A549 (cell line): ENCODE results near the gene TMEM51. TPM values are rescaled to one million over a fixed set of nuclear protein-coding genes. Genes with fewer than 3 reads are reported as not detected.

Experiments
- ATAC-seq, 2 experiments: fragments of 200-7000 bp in 1 of 2; fragments of >200 bp in 1 of 2; cut with Nextera tagmentation in 1 of 2; cut with Tn5 transposase in 1 of 2; 3 replicates each; pipeline versions ENCODE4 v1.8.0 to v1.9.1; 2018 to 2020; ENCODE audit warnings: mild to moderate bottlenecking in 1 of 2, moderate library complexity in 1 of 2
- CTCF ChIA-PET: fragments of 300-600 bp; sonication (Branson Sonifier 250); formaldehyde crosslinking; extraction: SDS; loops from one replicate; lab custom pipeline; 2021; ENCODE audit warnings: antibody characterized with exemption, inconsistent platforms; lab: Yijun Ruan, JAX
- POLR2A ChIA-PET: fragments of 350-600 bp; formaldehyde crosslinking; extraction: SDS; loops from one replicate; lab custom pipeline; 2021; ENCODE audit warnings: antibody characterized with exemption, inconsistent platforms; lab: Yijun Ruan, JAX
- DNase-seq, 2 experiments: peaks; one replicate each; pipeline versions ENCODE4 v3.0.0 to v3.0.0-alpha.2; 2011 to 2016; ENCODE audit warnings: low read depth in 1 of 2, low spot score in 1 of 2
- FAIRE-seq: peaks from 2 replicates; lab custom pipeline; 2011; peaks lifted over from hg19 to GRCh38; lab: Jason Lieb, UNC
- H3K27ac ChIP-seq, 2 experiments: fragments of >200 bp; sonication (Bioruptor Twin); formaldehyde crosslinking; 3 replicates each; pipeline ENCODE4 v1.5.1; 2016 to 2017
- H3K4me1 ChIP-seq: fragments of >200 bp; sonication (Bioruptor Twin); formaldehyde crosslinking; 3 replicates; pipeline ENCODE4 v1.6.1; 2016
- H3K4me2 ChIP-seq: fragments of >200 bp; sonication (Bioruptor Twin); formaldehyde crosslinking; 3 replicates; pipeline ENCODE4 v1.6.1; 2016
- H3K4me3 ChIP-seq: fragments of >200 bp; sonication (Bioruptor Twin); formaldehyde crosslinking; 3 replicates; pipeline ENCODE4 v1.5.1; 2016
- H3K9me3 ChIP-seq: fragments of >200 bp; sonication (Bioruptor Twin); formaldehyde crosslinking; 3 replicates; pipeline ENCODE4 v1.6.1; 2016
- CBX8 ChIP-seq: fragments of 200-600 bp; sonication (generic); IDR thresholded peaks from 2 replicates; pipeline ENCODE4 v1.6.1; 2016
- CEBPB ChIP-seq, 2 experiments: fragments of >200 bp in 1 of 2; sonication (Bioruptor Twin) in 1 of 2; formaldehyde crosslinking in 1 of 2; IDR thresholded peaks; 2 replicates each; pipeline ENCODE4 v1.6.1; 2012 to 2016
- CHD2 ChIP-seq: fragments of 150-350 bp; IDR thresholded peaks from 2 replicates; pipeline ENCODE4 v1.6.1; 2014; ENCODE audit warnings: low read length; ENCODE audit not compliant: partially characterized antibody
- CHD4 ChIP-seq: fragments of 200-600 bp; sonication (generic); IDR thresholded peaks from 2 replicates; pipeline ENCODE4 v1.6.1; 2016; ENCODE audit warnings: antibody characterized with exemption, mild to moderate bottlenecking, borderline replicate concordance
- EHF ChIP-seq: fragments of 250-450 bp; sonication (Bioruptor Pico); IDR thresholded peaks from 2 replicates; pipeline ENCODE4 v1.5.0; 2020; ENCODE audit warnings: mild to moderate bottlenecking
- FOXS1 ChIP-seq: fragments of 250-450 bp; sonication (Bioruptor Pico); IDR thresholded peaks from 2 replicates; pipeline ENCODE4 v1.5.0; 2020; ENCODE audit warnings: mild to moderate bottlenecking, moderate library complexity
- GATA3 ChIP-seq: IDR thresholded peaks from 2 replicates; pipeline ENCODE4 v1.6.1; 2012; ENCODE audit warnings: borderline replicate concordance
- HEYL ChIP-seq: fragments of 250-450 bp; sonication (Bioruptor Pico); IDR thresholded peaks from 2 replicates; pipeline ENCODE4 v1.8.0; 2021; ENCODE audit warnings: mild to moderate bottlenecking, moderate library complexity
- HOXA7 ChIP-seq: fragments of 250-450 bp; sonication (Bioruptor Pico); IDR thresholded peaks from 2 replicates; pipeline ENCODE4 v1.5.0; 2020; ENCODE audit warnings: mild to moderate bottlenecking, moderate library complexity
- JUN ChIP-seq, 2 experiments: fragments of >200 bp; sonication (Bioruptor Twin); formaldehyde crosslinking; IDR thresholded peaks; 2 replicates in 1 of 2; 3 replicates in 1 of 2; pipeline ENCODE4 v1.6.1; 2016 to 2017
- KDM1A ChIP-seq: fragments of 200-600 bp; sonication (generic); IDR thresholded peaks from 2 replicates; pipeline ENCODE4 v1.6.1; 2016; ENCODE audit warnings: low read depth, mild to moderate bottlenecking
- KDM5A ChIP-seq: fragments of 200-600 bp; sonication (generic); IDR thresholded peaks from 2 replicates; pipeline ENCODE4 v1.6.1; 2016; ENCODE audit warnings: antibody characterized with exemption, mild to moderate bottlenecking
- MAZ ChIP-seq: fragments of 150-350 bp; IDR thresholded peaks from 2 replicates; pipeline ENCODE4 v1.6.1; 2014; ENCODE audit warnings: antibody characterized with exemption, low read depth, low read length, borderline replicate concordance
- MYC ChIP-seq: IDR thresholded peaks from 2 replicates; pipeline ENCODE4 v1.6.1; 2012; ENCODE audit warnings: mild to moderate bottlenecking, inconsistent platforms, low read length, improper control_type of control experiment, borderline replicate concordance
- NPAS2 ChIP-seq: fragments of 250-450 bp; sonication (Bioruptor Pico); IDR thresholded peaks from 2 replicates; pipeline ENCODE4 v1.8.0; 2022; ENCODE audit warnings: mild to moderate bottlenecking, moderate library complexity, borderline replicate concordance
- NR3C1 ChIP-seq: fragments of >200 bp; sonication (Bioruptor Twin); formaldehyde crosslinking; IDR thresholded peaks from 3 replicates; pipeline ENCODE4 v1.6.1; 2017
- RFX5 ChIP-seq: fragments of 450-650 bp; IDR thresholded peaks from 2 replicates; pipeline ENCODE4 v1.7.1; 2014; ENCODE audit warnings: antibody characterized with exemption, mild to moderate bottlenecking, moderate library complexity
- RNF2 ChIP-seq: fragments of 200-600 bp; sonication (generic); IDR thresholded peaks from 2 replicates; pipeline ENCODE4 v1.6.1; 2016; ENCODE audit warnings: low read depth, mild to moderate bottlenecking, antibody characterized with exemption, moderate library complexity, borderline replicate concordance
- SMC3 ChIP-seq: fragments of >200 bp; sonication (Bioruptor Twin); formaldehyde crosslinking; IDR thresholded peaks from 3 replicates; pipeline ENCODE4 v1.6.1; 2018; ENCODE audit warnings: inconsistent platforms
- SREBF2 ChIP-seq: fragments of 450-650 bp; IDR thresholded peaks from 2 replicates; pipeline ENCODE4 v1.6.1; 2014; ENCODE audit warnings: mild to moderate bottlenecking, moderate library complexity
- ZC3H11A ChIP-seq: fragments of 450-650 bp; IDR thresholded peaks from 2 replicates; pipeline ENCODE4 v1.6.1; 2014; ENCODE audit warnings: antibody characterized with exemption, mild to moderate bottlenecking
- ZSCAN20 ChIP-seq: fragments of 250-450 bp; sonication (Bioruptor Pico); IDR thresholded peaks from 2 replicates; pipeline ENCODE4 v1.8.0; 2022; ENCODE audit warnings: mild to moderate bottlenecking, moderate library complexity
- WGBS: methylation state at CpG from one replicate; pipeline ENCODE4 v1.1.6; 2017; ENCODE audit errors: missing lambda C conversion rate; 5-methylcytosine and 5-hydroxymethylcytosine counted together
- polyA plus RNA-seq, 4 experiments: library from polyadenylated mRNA; depleted of rRNA in 3 of 4; stranded (reverse); fragments of >200 nt; fragmentation: RNase III in 1 of 4; extraction: RNeasy Plus Mini Kit Qiagen cat#74134 plus additional on column Dnase treatment in 1 of 4; gene quantifications; 2 replicates in 3 of 4; 3 replicates in 1 of 4; pipeline ENCODE4 v1.2.3, GENCODE V29; 2011 to 2017
- TF ChIP-seq, protein P1 (sequence below): fragments of >200 bp; sonication (Bioruptor Twin); formaldehyde crosslinking; IDR thresholded peaks from 3 replicates; pipeline ENCODE4 v1.6.1; 2016
- TF ChIP-seq, protein P2 (sequence below): fragments of 150-350 bp; IDR thresholded peaks from 2 replicates; pipeline ENCODE4 v1.6.1; 2014; ENCODE audit warnings: low read depth, mild to moderate bottlenecking, low read length
- TF ChIP-seq, protein P3 (sequence below): IDR thresholded peaks from 2 replicates; pipeline ENCODE4 v1.6.1; 2012
- TF ChIP-seq, protein P4 (sequence below): IDR thresholded peaks from 2 replicates; pipeline ENCODE4 v1.6.1; 2012

TMEM51 gene
- polyA plus RNA-seq, 2 of the 4 experiments (the other 2 are of a cell fraction): 20.0 to 22.8 TPM

DNA sequence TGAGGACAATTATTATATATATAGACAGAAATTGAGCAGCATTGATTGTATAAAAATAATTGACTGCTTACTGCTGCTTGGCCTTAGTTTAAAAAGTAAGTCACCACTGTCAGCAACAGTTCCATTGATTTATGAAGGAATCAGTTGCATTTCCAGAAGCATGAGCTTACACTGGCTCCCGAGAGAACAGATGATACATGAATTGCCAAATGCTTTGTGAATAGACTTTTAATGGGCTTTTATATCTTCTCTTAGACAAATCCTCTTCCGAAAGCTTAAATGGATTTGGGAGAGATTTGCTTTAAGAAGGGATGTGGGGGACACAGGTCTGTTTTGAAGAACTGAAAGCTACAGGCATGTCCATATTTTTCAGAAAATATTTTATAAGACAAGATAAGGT lies 101.0 kb downstream of the TMEM51 start:
- ChIA-PET POLR2A (no interaction called here), CTCF (interaction anchor here (0.5 to 2.3 kb wide), 7 partner anchors 11 to 144 kb away, joined by 3 to 9 read pairs (median 3); no protein-coding TSS in a partner anchor)
- TF ChIP-seq NPAS2 (CRISPR knock-in tag): no peak
- no peak for TF ChIP-seq JUN (IDR thresholded peaks at IDR 0.05)
- no peak for TF ChIP-seq ZSCAN20
- TF ChIP-seq CEBPB (IDR thresholded peaks at IDR 0.05): no peak
- TF ChIP-seq, protein P1, sequence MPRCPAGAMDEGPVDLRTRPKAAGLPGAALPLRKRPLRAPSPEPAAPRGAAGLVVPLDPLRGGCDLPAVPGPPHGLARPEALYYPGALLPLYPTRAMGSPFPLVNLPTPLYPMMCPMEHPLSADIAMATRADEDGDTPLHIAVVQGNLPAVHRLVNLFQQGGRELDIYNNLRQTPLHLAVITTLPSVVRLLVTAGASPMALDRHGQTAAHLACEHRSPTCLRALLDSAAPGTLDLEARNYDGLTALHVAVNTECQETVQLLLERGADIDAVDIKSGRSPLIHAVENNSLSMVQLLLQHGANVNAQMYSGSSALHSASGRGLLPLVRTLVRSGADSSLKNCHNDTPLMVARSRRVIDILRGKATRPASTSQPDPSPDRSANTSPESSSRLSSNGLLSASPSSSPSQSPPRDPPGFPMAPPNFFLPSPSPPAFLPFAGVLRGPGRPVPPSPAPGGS: no peak
- no peak for TF ChIP-seq SMC3
- TF ChIP-seq HOXA7 (CRISPR knock-in tag): no peak
- no peak for TF ChIP-seq MAZ
- TF ChIP-seq CHD2: no peak
- TF ChIP-seq, protein P2, sequence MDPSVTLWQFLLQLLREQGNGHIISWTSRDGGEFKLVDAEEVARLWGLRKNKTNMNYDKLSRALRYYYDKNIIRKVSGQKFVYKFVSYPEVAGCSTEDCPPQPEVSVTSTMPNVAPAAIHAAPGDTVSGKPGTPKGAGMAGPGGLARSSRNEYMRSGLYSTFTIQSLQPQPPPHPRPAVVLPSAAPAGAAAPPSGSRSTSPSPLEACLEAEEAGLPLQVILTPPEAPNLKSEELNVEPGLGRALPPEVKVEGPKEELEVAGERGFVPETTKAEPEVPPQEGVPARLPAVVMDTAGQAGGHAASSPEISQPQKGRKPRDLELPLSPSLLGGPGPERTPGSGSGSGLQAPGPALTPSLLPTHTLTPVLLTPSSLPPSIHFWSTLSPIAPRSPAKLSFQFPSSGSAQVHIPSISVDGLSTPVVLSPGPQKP: no peak
- no peak for TF ChIP-seq NR3C1
- TF ChIP-seq, protein P3, sequence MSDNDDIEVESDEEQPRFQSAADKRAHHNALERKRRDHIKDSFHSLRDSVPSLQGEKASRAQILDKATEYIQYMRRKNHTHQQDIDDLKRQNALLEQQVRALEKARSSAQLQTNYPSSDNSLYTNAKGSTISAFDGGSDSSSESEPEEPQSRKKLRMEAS: no peak
- no peak for TF ChIP-seq FOXS1 (CRISPR knock-in tag)
- TF ChIP-seq HEYL (CRISPR knock-in tag): no peak
- no peak for TF ChIP-seq RFX5
- no peak for TF ChIP-seq EHF (CRISPR knock-in tag)
- no peak for TF ChIP-seq SREBF2
- TF ChIP-seq CHD4: no peak
- no peak for TF ChIP-seq MYC
- DNase-seq: no peak
- no peaks in the 10 kb centered on the region for H3K4me1 ChIP-seq
- no peak for ATAC-seq
- no peak for FAIRE-seq
- H3K27ac ChIP-seq: no peak overlapping the region
- WGBS: 70% methylated on average over 2 of the region's 2 CpGs
- no peak overlapping the region for H3K4me3 ChIP-seq
- H3K9me3 ChIP-seq: no peaks in the 10 kb centered on the region
- H3K4me2 ChIP-seq: no peak overlapping the region

DNA sequence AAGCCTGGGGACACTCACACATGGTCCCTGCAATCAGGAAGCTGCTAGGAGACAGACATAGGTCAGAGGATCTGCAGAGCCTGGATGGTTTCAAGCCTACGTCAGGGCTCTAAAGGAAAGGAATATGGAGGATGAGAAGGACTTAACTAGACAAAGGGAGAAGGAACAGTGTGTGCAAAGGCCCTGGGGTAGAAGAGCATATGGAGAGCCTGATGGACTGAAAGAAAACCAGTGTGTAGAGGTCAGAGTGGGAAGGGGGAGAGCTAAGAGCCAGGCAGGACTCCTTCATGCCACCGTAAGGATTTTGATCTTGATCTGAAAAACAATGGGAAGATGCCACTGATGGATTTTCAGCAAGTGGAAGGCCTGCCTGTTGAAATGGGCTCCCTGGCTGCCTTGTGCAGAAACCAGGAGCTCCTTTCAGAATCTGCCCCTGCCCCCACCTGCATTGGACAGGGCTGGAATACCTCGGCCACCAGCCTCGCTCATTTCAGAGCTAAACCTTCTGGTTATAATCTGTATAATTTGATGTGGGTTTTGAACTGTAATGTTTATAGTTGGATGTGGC lies 102.1 kb downstream of the TMEM51 start:
- FAIRE-seq (no peak), ATAC-seq (no peak), DNase-seq (no peak)
- H3K27ac ChIP-seq: no peak overlapping the region
- peaks cover 2% of the 10 kb centered on the region for H3K4me1 ChIP-seq
- H3K4me3 ChIP-seq: no peak overlapping the region
- 91% methylated on average over 4 of the region's 4 CpGs for WGBS
- POLR2A ChIA-PET: no interaction called here
- H3K4me2 ChIP-seq: no peak overlapping the region
- CTCF ChIA-PET: interaction anchor here (1.1 to 2.3 kb wide), 3 partner anchors 16 to 132 kb away, joined by 3 to 9 read pairs (median 3); no protein-coding TSS in a partner anchor
- no peak for TF ChIP-seq KDM5A
- no peaks in the 10 kb centered on the region for H3K9me3 ChIP-seq

DNA sequence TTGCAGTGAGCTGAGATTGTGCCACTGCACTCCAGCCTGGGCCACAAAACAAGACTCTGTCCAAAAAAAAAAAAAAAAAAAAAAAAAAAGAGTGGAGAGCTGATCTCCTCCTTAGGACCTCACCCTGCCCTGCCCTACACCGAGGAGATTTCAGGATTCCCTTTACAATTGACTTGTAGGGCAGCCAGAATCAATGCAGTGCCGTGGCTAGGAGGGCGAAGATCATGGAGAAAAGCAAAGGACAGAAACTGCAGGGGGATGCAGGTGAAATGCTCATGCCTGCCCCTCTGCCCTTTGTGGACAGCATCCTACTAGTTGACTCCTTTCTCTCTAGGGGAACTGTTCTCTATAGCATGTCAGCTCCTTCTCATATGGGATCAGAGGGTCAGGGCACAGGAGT lies 103.0 kb downstream of the TMEM51 start:
- TF ChIP-seq CBX8: no peak
- TF ChIP-seq NR3C1: no peak
- no peak for TF ChIP-seq NPAS2 (CRISPR knock-in tag)
- TF ChIP-seq RNF2: no peak
- TF ChIP-seq KDM1A: no peak
- no peak for TF ChIP-seq SMC3
- no peak for TF ChIP-seq ZC3H11A
- no peak for TF ChIP-seq GATA3
- TF ChIP-seq, protein P4, sequence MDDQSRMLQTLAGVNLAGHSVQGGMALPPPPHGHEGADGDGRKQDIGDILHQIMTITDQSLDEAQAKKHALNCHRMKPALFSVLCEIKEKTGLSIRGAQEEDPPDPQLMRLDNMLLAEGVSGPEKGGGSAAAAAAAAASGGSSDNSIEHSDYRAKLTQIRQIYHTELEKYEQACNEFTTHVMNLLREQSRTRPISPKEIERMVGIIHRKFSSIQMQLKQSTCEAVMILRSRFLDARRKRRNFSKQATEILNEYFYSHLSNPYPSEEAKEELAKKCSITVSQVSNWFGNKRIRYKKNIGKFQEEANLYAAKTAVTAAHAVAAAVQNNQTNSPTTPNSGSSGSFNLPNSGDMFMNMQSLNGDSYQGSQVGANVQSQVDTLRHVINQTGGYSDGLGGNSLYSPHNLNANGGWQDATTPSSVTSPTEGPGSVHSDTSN: no peak
- TF ChIP-seq KDM5A: no peak
- no peak for TF ChIP-seq CEBPB (IDR thresholded peaks at IDR 0.05)
- ATAC-seq (no peak), DNase-seq (no peak), FAIRE-seq (no peak)
- H3K4me3 ChIP-seq: no peak overlapping the region
- no peaks in the 10 kb centered on the region for H3K9me3 ChIP-seq
- ChIA-PET CTCF (interaction anchor here (1.3 kb wide), 1 partner anchor 104 kb away, joined by 3 read pairs; no protein-coding TSS in a partner anchor), POLR2A (no interaction called here)
- H3K4me1 ChIP-seq: peaks cover 11% of the 10 kb centered on the region
- no peak overlapping the region for H3K4me2 ChIP-seq
- WGBS: 75% methylated on average over 3 of the region's 3 CpGs
- no peak overlapping the region for H3K27ac ChIP-seq
